Measurements from ENCODE around the gene RCCD1. TPM values are rescaled to one million over a fixed set of nuclear protein-coding genes. Genes with fewer than 3 reads are reported as not detected.
A peak's percentile ranks its signal among the peaks of the same experiment; 100 is the strongest.

Gene RCCD1
- total RNA-seq, 2 donors from 2014 or later: 19.8 to 20.9 TPM

DNA sequence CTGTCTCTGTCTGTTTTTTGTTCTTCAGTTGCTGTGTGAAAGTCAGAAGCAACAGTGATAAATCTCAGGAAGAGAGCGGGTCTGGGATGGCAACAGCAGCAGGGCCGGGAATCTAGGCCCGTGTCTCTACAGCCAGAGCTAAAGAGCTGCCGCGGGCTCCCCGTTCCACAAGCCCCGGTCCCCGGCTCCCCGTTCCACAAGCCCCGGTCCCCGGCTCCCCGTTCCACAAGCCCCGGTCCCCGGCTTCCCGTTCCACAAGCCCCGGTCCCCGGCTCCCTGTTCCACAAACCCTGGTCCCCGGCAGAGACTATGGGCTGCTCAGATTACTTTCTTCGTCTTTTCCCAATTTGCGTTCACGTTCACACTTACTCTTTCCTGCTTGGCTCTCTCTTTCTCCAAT is 19.5 kb downstream of the RCCD1 start:
- 94 to 95% methylated on average over 19 to 21 of the region's 21 CpGs for WGBS, 2 experiments (ENCODE audit: insufficient coverage in 1 of 2, insufficient read length in 1 of 2)
- peaks cover 70% of the 10 kb centered on the region for H3K36me3 Mint-ChIP-seq (ENCODE audit: low read depth)
- no peak for DNase-seq
- Histone ChIP-seq H3K4me3 (ENCODE audit: low read length) (no peak overlapping the region), H3K36me3 (ENCODE audit: control insufficient read depth, insufficient read depth, low read length) (peaks cover 80% of the 10 kb centered on the region), H3K4me1 (ENCODE audit: control insufficient read depth, insufficient read depth, low read length) (no peaks in the 10 kb centered on the region), H3K9me3 (ENCODE audit: control insufficient read depth, low read length) (no peaks in the 10 kb centered on the region), H3K27me3 (ENCODE audit: control insufficient read depth, insufficient read depth, low read length, poor library complexity, severe bottlenecking) (no peaks in the 10 kb centered on the region), H3K9ac (ENCODE audit: extremely low read depth, low read length, poor library complexity, severe bottlenecking) (no peak overlapping the region), H3K27ac (ENCODE audit: low read depth, low read length) (no peak overlapping the region)
- H3K4me1 Mint-ChIP-seq: no peaks in the 10 kb centered on the region
- TF ChIP-seq, protein P1, sequence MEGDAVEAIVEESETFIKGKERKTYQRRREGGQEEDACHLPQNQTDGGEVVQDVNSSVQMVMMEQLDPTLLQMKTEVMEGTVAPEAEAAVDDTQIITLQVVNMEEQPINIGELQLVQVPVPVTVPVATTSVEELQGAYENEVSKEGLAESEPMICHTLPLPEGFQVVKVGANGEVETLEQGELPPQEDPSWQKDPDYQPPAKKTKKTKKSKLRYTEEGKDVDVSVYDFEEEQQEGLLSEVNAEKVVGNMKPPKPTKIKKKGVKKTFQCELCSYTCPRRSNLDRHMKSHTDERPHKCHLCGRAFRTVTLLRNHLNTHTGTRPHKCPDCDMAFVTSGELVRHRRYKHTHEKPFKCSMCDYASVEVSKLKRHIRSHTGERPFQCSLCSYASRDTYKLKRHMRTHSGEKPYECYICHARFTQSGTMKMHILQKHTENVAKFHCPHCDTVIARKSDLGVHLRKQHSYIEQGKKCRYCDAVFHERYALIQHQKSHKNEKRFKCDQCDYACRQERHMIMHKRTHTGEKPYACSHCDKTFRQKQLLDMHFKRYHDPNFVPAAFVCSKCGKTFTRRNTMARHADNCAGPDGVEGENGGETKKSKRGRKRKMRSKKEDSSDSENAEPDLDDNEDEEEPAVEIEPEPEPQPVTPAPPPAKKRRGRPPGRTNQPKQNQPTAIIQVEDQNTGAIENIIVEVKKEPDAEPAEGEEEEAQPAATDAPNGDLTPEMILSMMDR (conservative IDR thresholded peaks at IDR 0.05): no peak
- no peaks in the 10 kb centered on the region for H3K27me3 Mint-ChIP-seq (ENCODE audit: insufficient read depth)
- no peaks in the 10 kb centered on the region for H3K9me3 Mint-ChIP-seq
- H3K27ac Mint-ChIP-seq: peak overlapping the region; percentile 19
- H3K4me3 Mint-ChIP-seq: no peak overlapping the region

DNA sequence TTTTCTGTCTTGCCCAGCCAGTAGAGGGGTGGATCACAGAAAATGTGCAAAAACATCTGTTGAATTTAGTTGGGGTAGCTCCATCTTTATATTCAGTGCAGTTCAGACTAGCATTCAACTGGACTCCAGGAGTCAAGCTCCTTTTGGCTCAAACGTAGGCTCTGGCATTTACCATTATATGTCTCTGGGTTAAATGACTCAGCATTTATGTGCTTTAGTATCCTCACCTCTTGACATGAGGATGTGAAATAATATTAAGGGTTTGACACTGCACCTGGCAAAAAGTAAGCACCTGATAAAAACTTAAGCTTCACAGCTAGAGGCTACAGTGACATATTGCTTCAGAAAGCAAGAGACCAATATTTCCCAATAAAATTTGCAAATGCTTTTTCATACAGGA is 24.9 kb downstream of the RCCD1 start:
- Mint-ChIP-seq H3K4me1 (peaks cover 3% of the 10 kb centered on the region), H3K36me3 (ENCODE audit: low read depth) (peaks cover 85% of the 10 kb centered on the region), H3K9me3 (no peaks in the 10 kb centered on the region), H3K27me3 (ENCODE audit: insufficient read depth) (no peaks in the 10 kb centered on the region), H3K4me3 (no peak overlapping the region), H3K27ac (no peak overlapping the region)
- Histone ChIP-seq H3K9me3 (ENCODE audit: control insufficient read depth, low read length) (no peaks in the 10 kb centered on the region), H3K4me1 (ENCODE audit: control insufficient read depth, insufficient read depth, low read length) (no peaks in the 10 kb centered on the region), H3K27ac (ENCODE audit: low read depth, low read length) (no peak overlapping the region), H3K27me3 (ENCODE audit: control insufficient read depth, insufficient read depth, low read length, poor library complexity, severe bottlenecking) (no peaks in the 10 kb centered on the region), H3K36me3 (ENCODE audit: control insufficient read depth, insufficient read depth, low read length) (peaks cover 96% of the 10 kb centered on the region), H3K4me3 (ENCODE audit: low read length) (no peak overlapping the region), H3K9ac (ENCODE audit: extremely low read depth, low read length, poor library complexity, severe bottlenecking) (no peak overlapping the region)
- 81 to 100% methylated on average over 1 of the region's 1 CpG for WGBS, 2 experiments (ENCODE audit: insufficient coverage in 1 of 2, insufficient read length in 1 of 2)
- no peak for DNase-seq
- TF ChIP-seq, protein P1 (conservative IDR thresholded peaks at IDR 0.05): no peak

DNA sequence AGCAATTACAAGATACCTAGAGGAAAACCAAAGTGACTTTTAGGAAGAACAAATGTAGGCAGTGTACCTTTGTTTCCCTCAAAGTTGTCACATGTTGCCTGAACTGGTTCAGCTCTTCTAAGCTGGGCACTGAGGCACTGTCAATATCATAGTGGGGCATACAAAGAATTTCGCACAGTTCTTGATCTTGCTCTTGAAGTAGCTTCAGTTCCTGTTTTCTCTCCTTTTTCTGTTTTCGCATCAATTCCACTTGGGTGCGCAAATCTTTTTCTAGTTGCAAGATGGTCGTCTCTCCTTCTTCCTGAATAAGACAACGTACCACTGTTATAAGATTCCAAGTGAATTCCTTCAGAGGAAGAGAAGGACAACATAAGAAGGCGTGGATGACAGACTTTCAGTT is 27.0 kb downstream of the RCCD1 start:
- WGBS, 2 experiments (ENCODE audit: insufficient coverage in 1 of 2, insufficient read length in 1 of 2): 90 to 98% methylated on average over 5 to 6 of the region's 6 CpGs
- H3K4me3 Mint-ChIP-seq: no peak overlapping the region
- no peak overlapping the region for H3K27ac Mint-ChIP-seq
- no peak for DNase-seq
- H3K36me3 Mint-ChIP-seq (ENCODE audit: low read depth): peaks cover 69% of the 10 kb centered on the region
- TF ChIP-seq, protein P1 (conservative IDR thresholded peaks at IDR 0.05): no peak
- Histone ChIP-seq H3K27me3 (ENCODE audit: control insufficient read depth, insufficient read depth, low read length, poor library complexity, severe bottlenecking) (no peaks in the 10 kb centered on the region), H3K9ac (ENCODE audit: extremely low read depth, low read length, poor library complexity, severe bottlenecking) (no peak overlapping the region), H3K9me3 (ENCODE audit: control insufficient read depth, low read length) (no peaks in the 10 kb centered on the region), H3K27ac (ENCODE audit: low read depth, low read length) (no peak overlapping the region), H3K36me3 (ENCODE audit: control insufficient read depth, insufficient read depth, low read length) (peaks cover 83% of the 10 kb centered on the region), H3K4me1 (ENCODE audit: control insufficient read depth, insufficient read depth, low read length) (no peaks in the 10 kb centered on the region), H3K4me3 (ENCODE audit: low read length) (no peak overlapping the region)
- peaks cover 3% of the 10 kb centered on the region for H3K4me1 Mint-ChIP-seq
- no peaks in the 10 kb centered on the region for H3K27me3 Mint-ChIP-seq (ENCODE audit: insufficient read depth)
- H3K9me3 Mint-ChIP-seq: no peaks in the 10 kb centered on the region
